CD4-positive, alpha-beta T cell treated with Interleukin-15 for 4 hours (primary cell): ENCODE measurements around the gene RIF1.

Experiments used
- DNase-seq: peaks from one replicate; pipeline ENCODE4 v3.0.0-alpha.2; 2020; ENCODE audit warnings: low spot score

Gene RIF1

GRCh38 chr2:151523850-151524249, 114.1 kb downstream of the RIF1 start:
- no peak for DNase-seq

- no peak for DNase-seq
Observed at GRCh38 chr2:151525821-151526373, 116.2 kb downstream of the RIF1 start.

GRCh38 chr2:151526572-151527090, 116.9 kb downstream of the RIF1 start:
- DNase-seq = no peak
